Uterus (tissue), 4 donors: ENCODE data around the gene UBE2H. TPM values are rescaled to one million over a fixed set of nuclear protein-coding genes. Genes with fewer than 3 reads are reported as not detected.

Experiments used
- DNase-seq, 2 donors: peaks; one replicate each; pipeline ENCODE4 v3.0.0-alpha.2; 2019 to 2020
- H3K27ac ChIP-seq, 2 donors: fragments of 200-600 bp; sonication (generic); 1 replicate in 1 of 2; 2 replicates in 1 of 2; pipeline ENCODE4 v1.5.1; 2016 to 2018
- H3K27me3 ChIP-seq, 2 donors: fragments of 200-600 bp; sonication (generic); one replicate each; pipeline ENCODE4 v1.5.1; 2018 to 2019; ENCODE audit warnings: control low read depth in 1 of 2
- H3K36me3 ChIP-seq, 2 donors: fragments of 200-600 bp; sonication (generic); one replicate each; pipeline ENCODE4 v1.5.1; 2019; ENCODE audit warnings: control low read depth in 1 of 2
- H3K4me1 ChIP-seq, 2 donors: fragments of 200-600 bp; sonication (generic); one replicate each; pipeline ENCODE4 v1.5.1; 2018 to 2019; ENCODE audit warnings: control low read depth in 1 of 2
- H3K4me3 ChIP-seq, 2 donors: fragments of 200-600 bp; sonication (generic); 1 replicate in 1 of 2; 2 replicates in 1 of 2; pipeline ENCODE4 v1.5.1; 2018 to 2019; ENCODE audit warnings: mild to moderate bottlenecking in 1 of 2
- H3K9me3 ChIP-seq, 2 donors: fragments of 200-600 bp; sonication (generic); one replicate each; pipeline ENCODE4 v1.5.1; 2019; ENCODE audit warnings: control low read depth in 1 of 2
- CTCF ChIP-seq, 4 experiments: fragments of 200-600 bp in 2 of 4; fragments of 450-650 bp in 2 of 4; sonication (generic) in 2 of 4; IDR thresholded peaks; one replicate each; pipeline ENCODE4 v1.5.1; 2016 to 2019; ENCODE audit warnings: antibody characterized with exemption in 4 of 4, mild to moderate bottlenecking in 2 of 4, moderate library complexity in 1 of 4
- POLR2A ChIP-seq, 2 donors: fragments of 450-650 bp; IDR thresholded peaks; one replicate each; pipeline ENCODE4 v1.6.1; 2016; ENCODE audit warnings: antibody characterized with exemption in 2 of 2, mild to moderate bottlenecking in 1 of 2, moderate library complexity in 1 of 2
- intact Hi-C: fragments of 100-400 bp; cut with DNase I; formaldehyde crosslinking; loops from one replicate; pipeline ENCODE4 v1.15.1; 2023; ENCODE audit warnings: low total_unique reads
- total RNA-seq, 4 donors: library from RNA; depleted of rRNA in 3 of 4; stranded (reverse); fragments of >200 nt in 3 of 4; gene quantifications; one replicate each; pipeline versions ENCODE4 v1.1.0 to v1.2.4, GENCODE V29; 2014 to 2023
- donor health status: DM: yes; HTN: yes; CAD: no.

Gene UBE2H
- total RNA-seq, 4 donors from 2014 or later: 35.4 to 99.8 (median 53.1) TPM

- no peaks in the 10 kb centered on the region for H3K27me3 ChIP-seq
- no peaks in the 10 kb centered on the region for H3K9me3 ChIP-seq
- intact Hi-C loops: no loop called here
- no peak overlapping the region for H3K4me3 ChIP-seq
- H3K27ac ChIP-seq: no peak overlapping the region
- H3K36me3 ChIP-seq: no peaks in the 10 kb centered on the region
- TF ChIP-seq CTCF (IDR thresholded peaks at IDR 0.05): no peak
- no peak for TF ChIP-seq POLR2A (IDR thresholded peaks at IDR 0.05)
- H3K4me1 ChIP-seq: no peaks in the 10 kb centered on the region
- no peak for DNase-seq
Observed at GRCh38 chr7:129924602-129925001, 28.2 kb downstream of the UBE2H start.

- Histone ChIP-seq H3K4me1 (no peaks in the 10 kb centered on the region), H3K27me3 (no peaks in the 10 kb centered on the region), H3K4me3 (no peak overlapping the region), H3K9me3 (no peaks in the 10 kb centered on the region), H3K36me3 (no peaks in the 10 kb centered on the region), H3K27ac (peak overlapping the region in 1 of 2 donors; percentile 16)
- TF ChIP-seq POLR2A (IDR thresholded peaks at IDR 0.05) (no peak), CTCF (IDR thresholded peaks at IDR 0.05) (no peak)
- intact Hi-C loops: no loop called here
- no peak for DNase-seq
Observed at GRCh38 chr7:129923709-129924108, 29.1 kb downstream of the UBE2H start.

- no peak for DNase-seq
- H3K4me1 ChIP-seq: peaks cover 7 to 14% of the 10 kb centered on the region in 2 donors
- intact Hi-C loops: no loop called here
Observed at GRCh38 chr7:129919492-129919891, 33.3 kb downstream of the UBE2H start.

GRCh38 chr7:129918922-129919321, 33.8 kb downstream of the UBE2H start:
- Histone ChIP-seq H3K27ac (no peak overlapping the region), H3K36me3 (no peaks in the 10 kb centered on the region), H3K27me3 (no peaks in the 10 kb centered on the region), H3K4me3 (no peak overlapping the region), H3K4me1 (peaks cover 7 to 14% of the 10 kb centered on the region in 2 donors), H3K9me3 (no peaks in the 10 kb centered on the region)
- TF ChIP-seq POLR2A (IDR thresholded peaks at IDR 0.05): no peak
- no peak for TF ChIP-seq CTCF (IDR thresholded peaks at IDR 0.05)
- no peak for DNase-seq
- intact Hi-C loops: no loop called here

More at GRCh38 chr7:129919492-129919891, 33.3 kb downstream of the UBE2H start:
- no peak overlapping the region for H3K4me3 ChIP-seq
- H3K36me3 ChIP-seq: no peaks in the 10 kb centered on the region
- no peaks in the 10 kb centered on the region for H3K27me3 ChIP-seq
- TF ChIP-seq POLR2A (IDR thresholded peaks at IDR 0.05) (no peak), CTCF (IDR thresholded peaks at IDR 0.05) (no peak)
- H3K27ac ChIP-seq: no peak overlapping the region
- no peaks in the 10 kb centered on the region for H3K9me3 ChIP-seq

GRCh38 chr7:129917934-129918333, 34.8 kb downstream of the UBE2H start:
- Histone ChIP-seq H3K27me3 (no peaks in the 10 kb centered on the region), H3K4me3 (no peak overlapping the region), H3K9me3 (no peaks in the 10 kb centered on the region), H3K36me3 (no peaks in the 10 kb centered on the region), H3K4me1 (peaks cover 7 to 14% of the 10 kb centered on the region in 2 donors), H3K27ac (no peak overlapping the region)
- TF ChIP-seq POLR2A (IDR thresholded peaks at IDR 0.05) (no peak), CTCF (IDR thresholded peaks at IDR 0.05) (no peak)
- intact Hi-C loops: no loop called here
- DNase-seq: no peak
